Prostate gland (tissue), 2 donors: ENCODE measurements around the gene FCN3.

Experiments used
- POLR2A ChIP-seq: fragments of 450-650 bp; IDR thresholded peaks from one replicate; pipeline ENCODE4 v1.6.1; 2016; ENCODE audit warnings: antibody characterized with exemption, mild to moderate bottlenecking
- POLR2AphosphoS5 ChIP-seq: sonication (generic); formaldehyde crosslinking; IDR thresholded peaks from one replicate; pipeline ENCODE4 v1.6.1; 2017; ENCODE audit warnings: antibody characterized with exemption
- TF ChIP-seq, protein P1 (sequence below), 4 experiments: fragments of 200-600 bp in 2 of 4; fragments of 450-650 bp in 2 of 4; sonication (generic) in 2 of 4; IDR thresholded peaks; 1 replicate in 3 of 4; 2 replicates in 1 of 4; pipeline ENCODE4 v1.5.1; 2016 to 2019; ENCODE audit warnings: antibody characterized with exemption in 4 of 4, mild to moderate bottlenecking in 2 of 4, moderate library complexity in 2 of 4

DNA sequence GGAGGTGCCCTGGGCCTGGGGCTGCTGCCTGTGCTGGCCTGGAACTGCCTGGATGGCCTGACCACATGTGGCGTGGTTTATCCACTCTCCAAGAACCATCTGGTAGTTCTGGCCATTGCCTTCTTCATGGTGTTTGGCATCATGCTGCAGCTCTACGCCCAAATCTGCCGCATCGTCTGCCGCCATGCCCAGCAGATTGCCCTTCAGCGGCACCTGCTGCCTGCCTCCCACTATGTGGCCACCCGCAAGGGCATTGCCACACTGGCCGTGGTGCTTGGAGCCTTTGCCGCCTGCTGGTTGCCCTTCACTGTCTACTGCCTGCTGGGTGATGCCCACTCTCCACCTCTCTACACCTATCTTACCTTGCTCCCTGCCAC lies 19.6 kb upstream of the FCN3 start:
- TF ChIP-seq, protein P1, sequence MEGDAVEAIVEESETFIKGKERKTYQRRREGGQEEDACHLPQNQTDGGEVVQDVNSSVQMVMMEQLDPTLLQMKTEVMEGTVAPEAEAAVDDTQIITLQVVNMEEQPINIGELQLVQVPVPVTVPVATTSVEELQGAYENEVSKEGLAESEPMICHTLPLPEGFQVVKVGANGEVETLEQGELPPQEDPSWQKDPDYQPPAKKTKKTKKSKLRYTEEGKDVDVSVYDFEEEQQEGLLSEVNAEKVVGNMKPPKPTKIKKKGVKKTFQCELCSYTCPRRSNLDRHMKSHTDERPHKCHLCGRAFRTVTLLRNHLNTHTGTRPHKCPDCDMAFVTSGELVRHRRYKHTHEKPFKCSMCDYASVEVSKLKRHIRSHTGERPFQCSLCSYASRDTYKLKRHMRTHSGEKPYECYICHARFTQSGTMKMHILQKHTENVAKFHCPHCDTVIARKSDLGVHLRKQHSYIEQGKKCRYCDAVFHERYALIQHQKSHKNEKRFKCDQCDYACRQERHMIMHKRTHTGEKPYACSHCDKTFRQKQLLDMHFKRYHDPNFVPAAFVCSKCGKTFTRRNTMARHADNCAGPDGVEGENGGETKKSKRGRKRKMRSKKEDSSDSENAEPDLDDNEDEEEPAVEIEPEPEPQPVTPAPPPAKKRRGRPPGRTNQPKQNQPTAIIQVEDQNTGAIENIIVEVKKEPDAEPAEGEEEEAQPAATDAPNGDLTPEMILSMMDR (IDR thresholded peaks at IDR 0.05), result no peak
- no peak for TF ChIP-seq POLR2A
- TF ChIP-seq POLR2AphosphoS5, result no peak
